ENCODE results near the gene BACE2. TPM values are rescaled to one million over a fixed set of nuclear protein-coding genes. Genes with fewer than 3 reads are reported as not detected.

Gene BACE2
- total and polyA plus RNA-seq, 2 of the 13 experiments (the other 11 are each of a cell fraction or from before 2014, with no cell fraction given), result 0.07 to 0.11 TPM

DNA sequence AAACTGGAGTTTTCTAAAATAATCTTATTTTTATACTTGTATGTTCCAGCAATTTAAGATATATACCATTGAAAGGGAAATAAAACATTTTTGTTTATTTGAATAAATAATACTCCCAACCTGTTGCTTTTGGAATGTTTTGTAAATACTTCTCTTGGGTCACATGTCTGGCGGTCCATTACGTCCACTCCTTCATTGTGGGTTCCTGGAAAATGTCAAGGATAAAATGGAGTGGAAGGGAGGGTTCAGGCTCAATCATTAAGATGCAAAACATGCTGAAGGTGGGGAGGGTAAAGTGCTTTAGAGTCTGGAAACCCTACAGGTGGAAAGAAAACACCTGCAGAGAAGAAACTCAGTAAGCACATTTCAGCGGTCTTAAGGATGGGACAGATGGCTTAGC lies 114.5 kb downstream of the BACE2 start:
- no peaks in the 10 kb centered on the region for H4K20me1 ChIP-seq (ENCODE audit: insufficient read depth, low read length)
- no peaks in the 10 kb centered on the region for H3K79me2 ChIP-seq (ENCODE audit: insufficient read depth, low read length)
- H3K4me3 ChIP-seq (replicated peaks in 1 of 3; ENCODE audit: insufficient read depth in 1 of 3, low read depth in 2 of 3, low read length in 3 of 3), result no peak overlapping the region
- ChIA-PET CTCF (ENCODE audit: low intra/inter-chr PET ratio, low total read pairs) (interaction anchor here (0.8 to 3.8 kb wide), 3 partner anchors 40 to 179 kb away, joined by 3 to 35 read pairs (median 30); partner anchors contain the start of gene MX2), POLR2A (interaction anchor here (1.5 to 2.4 kb wide), 3 partner anchors 38 to 79 kb away, joined by 7 to 23 read pairs (median 14); partner anchors contain the start of gene MX2)
- WGBS (ENCODE audit: low lambda C conversion rate), result 31% methylated on average over 3 of the region's 3 CpGs
- no peaks in the 10 kb centered on the region for H3K9me3 ChIP-seq (ENCODE audit: low read length)
- H2AFZ ChIP-seq (ENCODE audit: low read length), result no peak overlapping the region
- H3K36me3 ChIP-seq (replicated peaks in 1 of 2; ENCODE audit: control insufficient read depth in 1 of 2, insufficient read depth in 2 of 2, low read length in 2 of 2), result no peaks in the 10 kb centered on the region
- no peak for DNase-seq (ENCODE audit: low spot score)
- no peaks in the 10 kb centered on the region for H3K4me1 ChIP-seq (ENCODE audit: insufficient read depth, low read length)
- BruUV-seq (replicated peaks), result no TSS peak
- intact Hi-C loops (cut with micrococcal nuclease; ENCODE audit: unreplicated experiment) (loop anchor here (2.0 to 10.0 kb wide), 2 partner anchors 40 to 322 kb away; no protein-coding TSS in a partner anchor), in situ Hi-C loops (cut with HindIII; ENCODE audit: extremely low pct_ligation_motif_present, low pct_unique_long_range_greater_than_20kb) (loop anchor here (5.0 kb wide), 1 partner anchor 180 kb away; no protein-coding TSS in a partner anchor)
- H3K9ac ChIP-seq (ENCODE audit: insufficient read depth, low read depth, low read length), result no peak overlapping the region
- H3K27me3 ChIP-seq (ENCODE audit: control insufficient read depth in 1 of 2, insufficient read depth in 2 of 2, low read length in 2 of 2), result peaks cover 0 to 18% of the 10 kb centered on the region in 2 experiments; a peak in 2 of 5 replicates
- no peak overlapping the region for H3K4me2 ChIP-seq (ENCODE audit: low read depth, low read length)
- H3K27ac ChIP-seq (ENCODE audit: extremely low read length, insufficient read depth, low read length), result no peak overlapping the region
- ATAC-seq, result no peak
- FAIRE-seq, result no peak
- TF ChIP-seq NKX3-1 (CRISPR knock-in tag; IDR thresholded peaks at IDR 0.05), result no peak
- no peak for TF ChIP-seq ZNF263 (CRISPR knock-in tag; IDR thresholded peaks at IDR 0.05)
- TF ChIP-seq SIX1 (CRISPR knock-in tag; IDR thresholded peaks at IDR 0.05; ENCODE audit: borderline replicate concordance), result no peak
- no peak for TF ChIP-seq ZNF530 (CRISPR knock-in tag; IDR thresholded peaks at IDR 0.05; ENCODE audit: low read depth)
- TF ChIP-seq, protein P1, sequence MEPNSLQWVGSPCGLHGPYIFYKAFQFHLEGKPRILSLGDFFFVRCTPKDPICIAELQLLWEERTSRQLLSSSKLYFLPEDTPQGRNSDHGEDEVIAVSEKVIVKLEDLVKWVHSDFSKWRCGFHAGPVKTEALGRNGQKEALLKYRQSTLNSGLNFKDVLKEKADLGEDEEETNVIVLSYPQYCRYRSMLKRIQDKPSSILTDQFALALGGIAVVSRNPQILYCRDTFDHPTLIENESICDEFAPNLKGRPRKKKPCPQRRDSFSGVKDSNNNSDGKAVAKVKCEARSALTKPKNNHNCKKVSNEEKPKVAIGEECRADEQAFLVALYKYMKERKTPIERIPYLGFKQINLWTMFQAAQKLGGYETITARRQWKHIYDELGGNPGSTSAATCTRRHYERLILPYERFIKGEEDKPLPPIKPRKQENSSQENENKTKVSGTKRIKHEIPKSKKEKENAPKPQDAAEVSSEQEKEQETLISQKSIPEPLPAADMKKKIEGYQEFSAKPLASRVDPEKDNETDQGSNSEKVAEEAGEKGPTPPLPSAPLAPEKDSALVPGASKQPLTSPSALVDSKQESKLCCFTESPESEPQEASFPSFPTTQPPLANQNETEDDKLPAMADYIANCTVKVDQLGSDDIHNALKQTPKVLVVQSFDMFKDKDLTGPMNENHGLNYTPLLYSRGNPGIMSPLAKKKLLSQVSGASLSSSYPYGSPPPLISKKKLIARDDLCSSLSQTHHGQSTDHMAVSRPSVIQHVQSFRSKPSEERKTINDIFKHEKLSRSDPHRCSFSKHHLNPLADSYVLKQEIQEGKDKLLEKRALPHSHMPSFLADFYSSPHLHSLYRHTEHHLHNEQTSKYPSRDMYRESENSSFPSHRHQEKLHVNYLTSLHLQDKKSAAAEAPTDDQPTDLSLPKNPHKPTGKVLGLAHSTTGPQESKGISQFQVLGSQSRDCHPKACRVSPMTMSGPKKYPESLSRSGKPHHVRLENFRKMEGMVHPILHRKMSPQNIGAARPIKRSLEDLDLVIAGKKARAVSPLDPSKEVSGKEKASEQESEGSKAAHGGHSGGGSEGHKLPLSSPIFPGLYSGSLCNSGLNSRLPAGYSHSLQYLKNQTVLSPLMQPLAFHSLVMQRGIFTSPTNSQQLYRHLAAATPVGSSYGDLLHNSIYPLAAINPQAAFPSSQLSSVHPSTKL (CRISPR knock-in tag; IDR thresholded peaks at IDR 0.05), result no peak
- TF ChIP-seq, protein P2, sequence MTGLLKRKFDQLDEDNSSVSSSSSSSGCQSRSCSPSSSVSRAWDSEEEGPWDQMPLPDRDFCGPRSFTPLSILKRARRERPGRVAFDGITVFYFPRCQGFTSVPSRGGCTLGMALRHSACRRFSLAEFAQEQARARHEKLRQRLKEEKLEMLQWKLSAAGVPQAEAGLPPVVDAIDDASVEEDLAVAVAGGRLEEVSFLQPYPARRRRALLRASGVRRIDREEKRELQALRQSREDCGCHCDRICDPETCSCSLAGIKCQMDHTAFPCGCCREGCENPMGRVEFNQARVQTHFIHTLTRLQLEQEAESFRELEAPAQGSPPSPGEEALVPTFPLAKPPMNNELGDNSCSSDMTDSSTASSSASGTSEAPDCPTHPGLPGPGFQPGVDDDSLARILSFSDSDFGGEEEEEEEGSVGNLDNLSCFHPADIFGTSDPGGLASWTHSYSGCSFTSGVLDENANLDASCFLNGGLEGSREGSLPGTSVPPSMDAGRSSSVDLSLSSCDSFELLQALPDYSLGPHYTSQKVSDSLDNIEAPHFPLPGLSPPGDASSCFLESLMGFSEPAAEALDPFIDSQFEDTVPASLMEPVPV (CRISPR knock-in tag; IDR thresholded peaks at IDR 0.05), result no peak
- no peak for TF ChIP-seq CCDC6 (CRISPR knock-in tag; IDR thresholded peaks at IDR 0.05)
- TF ChIP-seq ZNF225 (CRISPR knock-in tag; IDR thresholded peaks at IDR 0.05), result no peak
- no peak for TF ChIP-seq ZNF780A (CRISPR knock-in tag; IDR thresholded peaks at IDR 0.05)
